Upper lobe of left lung (tissue), 6 donors: Measurements from ENCODE around the gene AGPS. TPM values are rescaled to one million over a fixed set of nuclear protein-coding genes. Genes with fewer than 3 reads are reported as not detected.

ENCODE experiments used
- ATAC-seq, 2 donors: fragments of 200-7000 bp; cut with Tn5 transposase; one replicate each; pipeline ENCODE4 v1.9.1; 2022; ENCODE audit warnings: mild to moderate bottlenecking in 2 of 2, moderate library complexity in 2 of 2; ENCODE audit not compliant: low FRiP score in 2 of 2
- DNase-seq, 2 donors: peaks; one replicate each; pipeline ENCODE4 v3.0.0-alpha.2; 2019 to 2020
- H3K27ac ChIP-seq, 4 donors: fragments of 200-600 bp; sonication (generic); one replicate each; pipeline ENCODE4 v1.5.1; 2016 to 2019
- H3K27me3 ChIP-seq, 4 donors: fragments of 200-600 bp; sonication (generic); one replicate each; pipeline ENCODE4 v1.5.1; 2017 to 2019
- H3K36me3 ChIP-seq, 4 donors: fragments of 200-600 bp; sonication (generic); one replicate each; pipeline ENCODE4 v1.5.1; 2016 to 2019
- H3K4me1 ChIP-seq, 4 donors: fragments of 200-600 bp; sonication (generic); one replicate each; pipeline ENCODE4 v1.5.1; 2018 to 2019
- H3K4me3 ChIP-seq, 4 donors: fragments of 200-600 bp; sonication (generic); one replicate each; pipeline ENCODE4 v1.5.1; 2017 to 2019; ENCODE audit warnings: mild to moderate bottlenecking in 2 of 4, moderate library complexity in 1 of 4
- H3K9me3 ChIP-seq, 4 donors: fragments of 200-600 bp; sonication (generic); one replicate each; pipeline ENCODE4 v1.5.1; 2018 to 2019
- EP300 ChIP-seq, 4 donors: sonication (generic); formaldehyde crosslinking; IDR thresholded peaks; one replicate each; pipeline ENCODE4 v1.5.1; 2017; ENCODE audit warnings: antibody characterized with exemption in 4 of 4, control low read depth in 2 of 4
- POLR2A ChIP-seq, 4 donors: fragments of 450-650 bp; IDR thresholded peaks; one replicate each; pipeline ENCODE4 v1.5.1; 2016 to 2017; ENCODE audit warnings: antibody characterized with exemption in 4 of 4, mild to moderate bottlenecking in 2 of 4
- POLR2AphosphoS5 ChIP-seq, 2 donors: sonication (generic); formaldehyde crosslinking; IDR thresholded peaks; one replicate each; pipeline ENCODE4 v1.5.1; 2017; ENCODE audit warnings: antibody characterized with exemption in 2 of 2
- WGBS, 2 donors: methylation state at CpG; one replicate each; pipeline ENCODE4 v1.1.5; 2017 to 2018; 5-methylcytosine and 5-hydroxymethylcytosine counted together
- total RNA-seq, 6 donors: library from RNA; depleted of rRNA in 4 of 6; stranded (reverse); fragments of >200 nt in 4 of 6; gene quantifications; one replicate each; pipeline versions ENCODE4 v1.1.0 to v1.2.1, GENCODE V29; 2016 to 2021
- TF ChIP-seq, protein P1 (sequence below), 6 experiments: fragments of 450-650 bp in 4 of 6; fragments of 200-600 bp in 2 of 6; sonication (generic) in 2 of 6; IDR thresholded peaks; one replicate each; pipeline ENCODE4 v1.5.1; 2016 to 2019; ENCODE audit warnings: antibody characterized with exemption in 6 of 6
- donor health status: DM: no; HTN: no; CAD: no; lungs with moderate emphysema.
- donor health status: DM: no; HTN: yes; CAD: no; lungs with severe emphysema.

Gene AGPS
- total RNA-seq, 6 donors from 2014 or later, result 38.8 to 81.6 (median 50.0) TPM

DNA sequence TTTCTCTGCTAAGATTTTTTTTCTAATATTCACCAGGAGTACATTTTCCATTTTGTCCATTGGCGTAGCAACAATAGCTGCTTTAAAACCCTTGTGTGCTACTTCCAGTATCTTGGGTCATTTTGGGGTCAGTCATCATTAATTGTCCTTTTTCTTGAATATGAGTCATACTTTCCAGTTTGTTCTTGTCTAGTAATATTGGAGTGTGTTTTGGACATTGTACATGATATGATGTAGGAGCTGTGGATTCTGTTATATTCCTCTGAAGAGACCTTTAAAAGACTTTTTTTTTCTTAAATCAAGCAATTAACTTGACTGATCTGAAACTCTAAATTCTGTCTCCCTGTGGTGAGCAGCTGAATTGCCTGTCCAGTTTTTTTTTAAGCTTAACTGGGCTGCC lies 40.8 kb downstream of the AGPS start:
- no peak for DNase-seq
- Histone ChIP-seq H3K4me1 (no peaks in the 10 kb centered on the region), H3K27me3 (no peaks in the 10 kb centered on the region), H3K9me3 (peaks cover 11 to 30% (median 23%) of the 10 kb centered on the region in 4 donors), H3K36me3 (peaks cover 0 to 14% (median 3%) of the 10 kb centered on the region in 4 donors), H3K4me3 (no peak overlapping the region), H3K27ac (no peak overlapping the region)
- TF ChIP-seq, protein P1, sequence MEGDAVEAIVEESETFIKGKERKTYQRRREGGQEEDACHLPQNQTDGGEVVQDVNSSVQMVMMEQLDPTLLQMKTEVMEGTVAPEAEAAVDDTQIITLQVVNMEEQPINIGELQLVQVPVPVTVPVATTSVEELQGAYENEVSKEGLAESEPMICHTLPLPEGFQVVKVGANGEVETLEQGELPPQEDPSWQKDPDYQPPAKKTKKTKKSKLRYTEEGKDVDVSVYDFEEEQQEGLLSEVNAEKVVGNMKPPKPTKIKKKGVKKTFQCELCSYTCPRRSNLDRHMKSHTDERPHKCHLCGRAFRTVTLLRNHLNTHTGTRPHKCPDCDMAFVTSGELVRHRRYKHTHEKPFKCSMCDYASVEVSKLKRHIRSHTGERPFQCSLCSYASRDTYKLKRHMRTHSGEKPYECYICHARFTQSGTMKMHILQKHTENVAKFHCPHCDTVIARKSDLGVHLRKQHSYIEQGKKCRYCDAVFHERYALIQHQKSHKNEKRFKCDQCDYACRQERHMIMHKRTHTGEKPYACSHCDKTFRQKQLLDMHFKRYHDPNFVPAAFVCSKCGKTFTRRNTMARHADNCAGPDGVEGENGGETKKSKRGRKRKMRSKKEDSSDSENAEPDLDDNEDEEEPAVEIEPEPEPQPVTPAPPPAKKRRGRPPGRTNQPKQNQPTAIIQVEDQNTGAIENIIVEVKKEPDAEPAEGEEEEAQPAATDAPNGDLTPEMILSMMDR (IDR thresholded peaks at IDR 0.05), result no peak
- TF ChIP-seq POLR2A (IDR thresholded peaks at IDR 0.05) (no peak), POLR2AphosphoS5 (IDR thresholded peaks at IDR 0.05) (no peak), EP300 (IDR thresholded peaks at IDR 0.05) (no peak)
- no peak for ATAC-seq
- WGBS, 2 donors, result 100% methylated on average over 1 of the region's 1 CpG

DNA sequence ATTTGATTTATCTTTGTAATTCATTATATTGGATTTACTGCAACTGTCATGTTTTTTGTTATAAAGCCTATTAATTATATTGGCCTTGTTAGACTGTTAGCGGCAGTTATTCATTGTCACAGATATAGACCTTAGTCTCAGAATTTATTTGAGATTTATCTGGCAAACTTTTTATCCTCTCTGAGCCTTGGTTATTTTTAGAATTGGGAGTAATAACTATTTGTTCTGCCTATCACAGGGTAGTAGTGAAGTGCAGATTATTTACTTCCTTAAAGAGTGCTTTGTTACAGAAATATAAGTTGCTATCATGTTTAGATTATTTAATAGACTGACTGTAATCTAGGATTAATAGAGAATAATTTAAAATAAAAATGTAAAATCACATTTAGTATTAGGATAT lies 41.9 kb downstream of the AGPS start:
- H3K9me3 ChIP-seq, result peaks cover 11 to 30% (median 23%) of the 10 kb centered on the region in 4 donors
- H3K27me3 ChIP-seq, result no peaks in the 10 kb centered on the region
- WGBS, 2 donors, result 95 to 100% methylated on average over 1 of the region's 1 CpG
- H3K4me3 ChIP-seq, result no peak overlapping the region
- no peaks in the 10 kb centered on the region for H3K4me1 ChIP-seq
- no peak for DNase-seq
- H3K27ac ChIP-seq, result no peak overlapping the region
- TF ChIP-seq EP300 (IDR thresholded peaks at IDR 0.05) (no peak), POLR2A (IDR thresholded peaks at IDR 0.05) (no peak), POLR2AphosphoS5 (IDR thresholded peaks at IDR 0.05) (no peak)
- TF ChIP-seq, protein P1 (IDR thresholded peaks at IDR 0.05), result no peak
- ATAC-seq, result no peak
- peaks cover 0 to 14% (median 3%) of the 10 kb centered on the region in 4 donors for H3K36me3 ChIP-seq

DNA sequence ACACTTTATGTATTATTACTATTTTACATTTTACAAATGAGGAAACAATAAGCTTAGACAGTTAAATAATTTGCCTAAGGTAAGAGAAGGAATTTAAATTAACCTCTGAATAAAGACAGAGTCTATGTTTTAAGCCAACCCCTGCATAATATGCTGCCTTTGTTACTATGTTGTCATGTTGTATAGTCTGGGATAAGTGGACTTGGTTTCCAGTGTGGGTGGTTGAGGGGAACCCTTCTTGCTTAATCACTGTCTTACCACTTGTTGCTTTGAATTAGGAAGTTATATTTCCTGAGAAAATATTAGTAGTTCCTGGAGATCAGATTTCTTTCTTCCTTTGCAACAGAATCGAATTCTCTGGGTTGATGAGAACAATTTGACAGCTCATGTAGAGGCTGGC lies 52.6 kb downstream of the AGPS start:
- H3K4me3 ChIP-seq, result no peak overlapping the region
- no peaks in the 10 kb centered on the region for H3K27me3 ChIP-seq
- H3K4me1 ChIP-seq, result no peaks in the 10 kb centered on the region
- WGBS, 2 donors, result 40 to 56% methylated on average over 1 of the region's 1 CpG
- DNase-seq, result no peak
- ATAC-seq, result peak in 1 of 2 donors; percentile 42
- TF ChIP-seq, protein P1 (IDR thresholded peaks at IDR 0.05), result no peak
- TF ChIP-seq POLR2A (IDR thresholded peaks at IDR 0.05) (no peak), POLR2AphosphoS5 (IDR thresholded peaks at IDR 0.05) (no peak), EP300 (IDR thresholded peaks at IDR 0.05) (no peak)
- H3K27ac ChIP-seq, result no peak overlapping the region
- no peaks in the 10 kb centered on the region for H3K9me3 ChIP-seq
- H3K36me3 ChIP-seq, result peaks cover 0 to 31% (median 9%) of the 10 kb centered on the region in 4 donors

DNA sequence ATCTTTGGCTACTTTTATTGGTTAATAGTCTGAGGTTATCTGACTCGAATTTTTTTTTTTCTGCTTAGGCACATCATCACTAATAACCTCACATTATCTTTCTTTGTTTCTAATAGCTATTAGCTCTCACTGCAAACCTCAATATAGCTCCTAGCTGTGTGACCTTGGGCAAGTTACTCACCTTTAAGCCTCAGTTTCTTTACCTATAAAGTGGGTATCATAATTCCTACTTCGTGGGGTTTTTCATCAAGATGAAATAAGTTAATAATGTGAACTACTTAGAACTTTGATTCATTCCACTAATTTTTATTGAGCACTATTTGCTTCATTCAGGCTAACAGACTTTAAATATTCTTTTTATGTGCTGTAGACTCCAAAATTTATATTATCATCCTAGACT lies 55.5 kb downstream of the AGPS start:
- DNase-seq (no peak), ATAC-seq (no peak)
- WGBS, 2 donors, result 92 to 95% methylated on average over 2 of the region's 2 CpGs
- Histone ChIP-seq H3K27ac (no peak overlapping the region), H3K36me3 (peaks cover 0 to 26% (median 9%) of the 10 kb centered on the region in 4 donors), H3K9me3 (no peaks in the 10 kb centered on the region), H3K4me3 (no peak overlapping the region), H3K27me3 (no peaks in the 10 kb centered on the region), H3K4me1 (no peaks in the 10 kb centered on the region)
- TF ChIP-seq EP300 (IDR thresholded peaks at IDR 0.05) (no peak), POLR2AphosphoS5 (IDR thresholded peaks at IDR 0.05) (no peak), POLR2A (IDR thresholded peaks at IDR 0.05) (no peak)
- TF ChIP-seq, protein P1 (IDR thresholded peaks at IDR 0.05), result no peak

DNA sequence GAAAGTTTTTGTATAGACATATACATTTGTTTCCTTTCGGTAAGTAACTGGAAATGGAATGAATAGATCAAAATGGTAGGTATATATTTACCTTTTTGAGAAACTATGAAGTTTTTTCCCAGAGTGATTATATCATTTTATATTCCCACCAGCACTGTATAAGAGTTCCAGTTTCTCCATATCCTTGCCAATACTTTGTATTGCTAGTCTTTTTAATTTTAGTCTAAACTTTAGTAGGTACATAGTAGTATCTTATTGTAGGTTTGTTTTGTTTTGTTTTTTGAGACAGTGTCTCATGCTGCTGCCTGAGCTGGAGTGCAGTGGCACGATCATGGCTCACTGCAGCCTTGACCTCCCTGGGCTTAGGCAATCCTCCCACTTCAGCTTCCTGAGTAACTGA lies 56.6 kb downstream of the AGPS start:
- H3K4me3 ChIP-seq, result no peak overlapping the region
- H3K9me3 ChIP-seq, result no peaks in the 10 kb centered on the region
- H3K4me1 ChIP-seq, result no peaks in the 10 kb centered on the region
- H3K27me3 ChIP-seq, result no peaks in the 10 kb centered on the region
- peaks cover 0 to 28% (median 9%) of the 10 kb centered on the region in 4 donors for H3K36me3 ChIP-seq
- WGBS, 2 donors, result 97% methylated on average over 2 of the region's 2 CpGs
- DNase-seq (no peak), ATAC-seq (no peak)
- TF ChIP-seq EP300 (IDR thresholded peaks at IDR 0.05) (no peak), POLR2AphosphoS5 (IDR thresholded peaks at IDR 0.05) (no peak), POLR2A (IDR thresholded peaks at IDR 0.05) (no peak)
- TF ChIP-seq, protein P1 (IDR thresholded peaks at IDR 0.05), result no peak
- H3K27ac ChIP-seq, result no peak overlapping the region
